Effector CD4-positive, alpha-beta T cell (primary cell): ENCODE measurements around the gene LIN7C.
A peak's percentile ranks its signal among the peaks of the same experiment; 100 is the strongest.
"Not testable (repeated sequence)": the region's sequence is repeated elsewhere in the genome, so short reads cannot be mapped to it uniquely, and the experiment has no call there.

Experiments used
- DNase-seq: peaks from one replicate; pipeline ENCODE4 v3.0.0-alpha.2; 2020
- total RNA-seq: gene quantifications from one replicate; lab custom pipeline; 2026; lab: John Stamatoyannopoulos, UW

The LIN7C gene
- 58.3 reads per million, percentile 72 among the genes with 10 or more reads in this experiment for total RNA-seq

- peak; percentile 95 for DNase-seq
These were observed at the start of gene LIN7C for GRCh38 chr11:27506200-27507182. TSS of gene LIN7C (minus strand) at chr11:27506769. CDS start at chr11:27506752, 17 bp downstream.

- no peak for DNase-seq
These were observed 48.7 kb upstream of the LIN7C start for GRCh38 chr11:27555264-27555663.

GRCh38 chr11:27553186-27553585, 46.6 kb upstream of the LIN7C start:
- DNase-seq, result no peak

GRCh38 chr11:27552341-27552740, 45.8 kb upstream of the LIN7C start:
- no peak for DNase-seq

- DNase-seq, result no peak
These were observed 44.6 kb upstream of the LIN7C start for GRCh38 chr11:27551127-27551526.

- no peak for DNase-seq
These were observed 39.4 kb upstream of the LIN7C start for GRCh38 chr11:27545946-27546345.

- DNase-seq, result no peak
These were observed 38.5 kb upstream of the LIN7C start for GRCh38 chr11:27545035-27545434.

- no peak for DNase-seq
These were observed 35.2 kb upstream of the LIN7C start for GRCh38 chr11:27541790-27542189.

GRCh38 chr11:27540051-27540450, 33.5 kb upstream of the LIN7C start:
- DNase-seq, result no peak

GRCh38 chr11:27535103-27535502, 28.5 kb upstream of the LIN7C start:
- DNase-seq, result no peak

- no peak for DNase-seq
These were observed 26.2 kb upstream of the LIN7C start for GRCh38 chr11:27532652-27533325.

GRCh38 chr11:27528712-27529111, 22.1 kb upstream of the LIN7C start:
- DNase-seq, result no peak

- no peak for DNase-seq
These were observed 20.0 kb upstream of the LIN7C start for GRCh38 chr11:27526535-27526934.

GRCh38 chr11:27525824-27526516, 19.4 kb upstream of the LIN7C start:
- DNase-seq, result no peak

- no peak for DNase-seq
These were observed 17.6 kb upstream of the LIN7C start for GRCh38 chr11:27524155-27524554.

GRCh38 chr11:27520226-27520625, 13.7 kb upstream of the LIN7C start:
- no peak for DNase-seq

- no peak for DNase-seq
These were observed 11.9 kb upstream of the LIN7C start for GRCh38 chr11:27518518-27518917.

GRCh38 chr11:27517490-27517889, 10.9 kb upstream of the LIN7C start:
- DNase-seq, result not testable (repeated sequence)

GRCh38 chr11:27514558-27514957, 8.0 kb upstream of the LIN7C start:
- no peak for DNase-seq

GRCh38 chr11:27514076-27514475, 7.5 kb upstream of the LIN7C start:
- no peak for DNase-seq

- no peak for DNase-seq
These were observed 6.8 kb upstream of the LIN7C start for GRCh38 chr11:27513389-27513788.

- DNase-seq, result no peak
These were observed 5.7 kb upstream of the LIN7C start for GRCh38 chr11:27512238-27512637.

GRCh38 chr11:27509908-27510307, 3.3 kb upstream of the LIN7C start:
- no peak for DNase-seq
